GM18519 (cell line): Measurements from ENCODE around the gene FBXO48.
A peak's percentile ranks its signal among the peaks of the same experiment; 100 is the strongest.
"Not testable (repeated sequence)": the region's sequence is repeated elsewhere in the genome, so short reads cannot be mapped to it uniquely, and the experiment has no call there.

Experiments
- ATAC-seq: cut with Tn5 transposase; IDR thresholded peaks from one replicate; pipeline ENCODE4 v1.9.1; 2021; ENCODE audit warnings: mild to moderate bottlenecking, moderate library complexity; ENCODE audit not compliant: unreplicated experiment, low FRiP score

Gene FBXO48

GRCh38 chr2:68472796-68473414, 5.8 kb upstream of the FBXO48 start:
- ATAC-seq, result no peak

GRCh38 chr2:68471385-68471784, 4.3 kb upstream of the FBXO48 start:
- no peak for ATAC-seq

GRCh38 chr2:68469935-68470334, 2.8 kb upstream of the FBXO48 start:
- no peak for ATAC-seq

GRCh38 chr2:68468801-68469200, 1.7 kb upstream of the FBXO48 start:
- no peak for ATAC-seq

- peak; percentile 15 for ATAC-seq
Measured at GRCh38 chr2:68466778-68467076, 367 bp downstream of the FBXO48 start.

DNA sequence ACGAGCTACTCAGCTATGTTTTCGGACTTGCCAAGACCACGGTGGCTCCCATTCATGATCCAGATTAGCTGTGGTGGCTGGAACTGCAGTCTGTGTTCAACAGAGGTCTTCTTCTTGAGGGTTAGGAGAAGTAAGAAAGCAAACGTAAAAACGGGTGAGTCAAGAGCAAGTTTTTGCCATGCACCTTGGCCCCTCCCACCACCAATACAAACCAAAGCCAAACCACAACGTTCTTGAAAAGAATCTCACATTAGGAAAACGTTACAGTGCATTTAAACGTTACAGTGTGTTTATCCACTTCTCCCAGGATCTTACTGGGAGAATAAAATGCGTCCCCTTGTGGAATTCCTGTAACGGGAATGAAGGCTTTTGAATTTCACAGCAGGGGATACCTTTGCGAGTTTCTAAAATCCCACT, 725 bp downstream of the FBXO48 start:
- ATAC-seq, result no peak

GRCh38 chr2:68465081-68465916, 1.8 kb downstream of the FBXO48 start:
- no peak for ATAC-seq

DNA sequence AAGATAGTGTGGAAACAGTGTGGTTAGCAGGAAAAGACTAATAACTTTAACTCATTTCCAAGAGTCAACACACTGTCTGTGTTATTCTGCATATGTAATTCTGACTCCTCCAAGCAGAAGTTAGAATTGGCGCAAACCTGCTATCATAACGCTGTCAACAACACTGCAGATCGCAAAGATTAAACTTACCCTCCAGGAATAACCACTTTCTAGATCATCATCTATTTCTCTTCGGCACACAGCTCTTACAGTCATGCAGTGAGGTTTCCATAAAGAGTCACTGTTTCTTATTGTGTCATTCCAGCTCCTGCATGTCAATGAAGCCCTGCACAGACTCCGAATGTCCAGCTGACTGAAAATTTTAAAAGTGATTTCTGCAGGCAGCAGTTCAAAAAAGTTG, 2.4 kb downstream of the FBXO48 start:
- no peak for ATAC-seq

DNA sequence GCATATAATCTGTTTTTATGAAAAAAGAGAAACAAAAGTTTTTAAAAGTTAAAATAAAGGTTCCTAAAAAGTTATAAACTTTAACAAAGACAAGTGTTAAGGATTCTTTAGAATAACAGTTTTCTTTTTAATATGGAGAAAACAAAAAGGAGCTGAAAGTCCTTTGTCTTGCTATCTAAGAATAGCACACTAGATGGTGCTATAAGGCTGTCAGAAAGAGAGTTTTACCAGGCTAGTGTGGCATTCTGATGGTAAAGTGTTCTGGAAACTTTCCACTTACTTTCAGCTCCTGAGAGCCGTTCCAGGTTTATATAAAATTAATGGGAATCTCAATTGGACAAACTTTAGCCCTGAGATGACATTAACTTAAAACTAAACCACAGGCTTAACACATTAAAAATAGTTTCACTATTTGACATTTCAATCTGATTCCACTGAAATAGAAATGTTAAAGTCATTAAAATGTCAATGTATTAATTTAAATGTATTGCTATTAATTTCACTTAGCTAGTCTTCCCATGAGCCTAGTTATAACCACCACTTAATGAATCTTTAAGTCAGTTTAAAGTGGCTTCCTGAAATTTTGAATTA, 3.7 kb downstream of the FBXO48 start:
- no peak for ATAC-seq

- ATAC-seq, result no peak
Measured at GRCh38 chr2:68458981-68459380, 8.1 kb downstream of the FBXO48 start.

DNA sequence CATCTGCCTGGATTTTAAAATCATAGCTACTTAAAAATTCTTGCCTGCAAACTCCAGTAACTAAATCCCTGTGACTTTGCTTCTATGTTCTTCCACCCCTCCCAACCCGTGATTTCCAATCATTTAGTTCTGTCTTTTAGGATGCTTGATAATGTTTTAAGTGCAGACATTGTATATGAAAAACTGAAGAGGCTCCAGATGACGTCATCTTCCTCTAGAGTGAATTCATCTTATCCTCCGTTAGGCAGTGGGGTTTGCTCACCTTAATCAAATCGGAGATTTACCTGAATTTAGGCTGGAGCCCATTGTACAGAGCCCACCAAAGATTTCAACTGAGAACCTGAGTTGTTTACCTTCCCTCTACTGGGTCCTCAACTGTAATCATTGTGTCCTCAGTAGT, 10.9 kb downstream of the FBXO48 start:
- no peak for ATAC-seq

- no peak for ATAC-seq
Measured at GRCh38 chr2:68454719-68455118, 12.4 kb downstream of the FBXO48 start.

- ATAC-seq, result no peak
Measured at GRCh38 chr2:68453761-68454360, 13.2 kb downstream of the FBXO48 start.

GRCh38 chr2:68452158-68452900, 14.8 kb downstream of the FBXO48 start:
- ATAC-seq, result no peak

DNA sequence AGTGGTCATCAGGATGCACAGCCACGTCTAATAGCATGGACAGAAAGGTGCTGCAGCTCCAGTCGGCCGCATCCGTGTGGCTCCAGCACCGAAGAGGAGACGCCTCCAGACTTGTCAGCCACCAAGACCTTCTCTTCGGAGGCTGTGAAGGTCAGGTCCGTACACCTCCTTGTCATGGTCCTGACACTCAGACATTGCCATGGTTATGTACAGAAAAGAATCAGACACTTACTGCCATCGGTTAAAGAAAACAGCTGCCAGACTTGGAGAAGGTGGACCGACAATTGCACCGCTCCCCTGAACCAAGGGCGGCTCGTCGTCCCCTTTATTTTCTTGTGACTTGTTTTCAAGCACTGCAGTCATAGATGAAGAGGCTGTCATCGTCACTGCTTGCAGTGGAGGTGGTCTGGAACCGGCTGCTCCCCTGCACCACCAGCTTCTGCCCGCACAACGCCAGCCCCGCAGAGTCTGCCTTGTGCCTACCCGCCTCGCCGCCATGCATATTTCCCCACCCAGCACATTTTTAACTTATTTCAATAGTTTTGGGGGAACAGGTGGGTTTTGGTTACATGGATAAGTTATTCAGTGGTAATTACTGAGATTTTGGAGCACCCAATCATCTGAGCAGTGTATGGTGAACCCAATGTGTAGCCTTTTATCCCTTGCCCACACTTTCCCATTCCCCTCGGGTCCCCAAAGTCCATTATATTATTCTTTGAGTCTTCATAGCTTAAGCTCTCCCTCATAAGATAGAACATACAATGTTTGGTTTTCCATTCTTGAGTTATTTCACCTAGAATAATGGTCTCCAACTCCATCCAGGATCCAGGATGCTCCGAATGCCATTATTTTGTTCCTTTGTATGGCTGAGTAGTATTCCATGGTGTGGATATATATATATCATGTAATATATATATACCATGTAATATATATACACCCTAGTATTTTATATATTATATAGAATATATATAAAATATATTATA, 18.1 kb downstream of the FBXO48 start:
- no peak for ATAC-seq

- no peak for ATAC-seq
Measured at GRCh38 chr2:68447118-68447517, 20.0 kb downstream of the FBXO48 start.

DNA sequence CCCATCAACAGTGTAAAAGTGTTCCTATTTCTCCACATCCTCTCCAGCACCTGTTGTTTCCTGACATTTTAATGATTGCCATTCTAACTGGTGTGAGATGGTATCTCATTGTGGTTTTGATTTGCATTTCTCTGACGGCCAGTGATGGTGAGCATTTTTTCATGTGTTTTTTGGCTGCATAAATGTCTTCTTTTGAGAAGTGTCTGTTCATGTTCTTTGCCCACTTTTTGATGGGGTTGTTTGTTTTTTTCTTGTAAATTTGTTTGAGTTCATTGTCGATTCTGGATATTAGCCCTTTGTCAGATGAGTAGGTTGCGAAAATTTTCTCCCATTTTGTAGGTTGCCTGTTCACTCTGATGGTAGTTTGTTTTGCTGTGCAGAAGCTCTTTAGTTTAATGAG, 20.7 kb downstream of the FBXO48 start:
- ATAC-seq, result not testable (repeated sequence)

DNA sequence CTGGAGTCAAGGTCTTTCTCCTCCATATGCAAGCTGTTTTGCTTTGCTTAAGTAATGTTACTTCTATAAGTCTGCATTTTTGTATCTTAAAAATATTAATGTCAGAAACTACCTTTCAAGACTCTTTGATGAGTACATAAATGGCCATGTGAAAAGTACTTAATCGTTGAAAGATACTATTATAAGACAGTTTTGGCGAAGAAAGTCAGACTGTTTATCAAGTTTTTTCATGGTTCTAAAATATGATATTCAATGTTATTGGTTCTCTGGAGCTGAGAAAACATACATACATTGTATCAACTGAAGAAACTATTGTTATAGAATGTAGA, 25.1 kb downstream of the FBXO48 start:
- ATAC-seq, result no peak

DNA sequence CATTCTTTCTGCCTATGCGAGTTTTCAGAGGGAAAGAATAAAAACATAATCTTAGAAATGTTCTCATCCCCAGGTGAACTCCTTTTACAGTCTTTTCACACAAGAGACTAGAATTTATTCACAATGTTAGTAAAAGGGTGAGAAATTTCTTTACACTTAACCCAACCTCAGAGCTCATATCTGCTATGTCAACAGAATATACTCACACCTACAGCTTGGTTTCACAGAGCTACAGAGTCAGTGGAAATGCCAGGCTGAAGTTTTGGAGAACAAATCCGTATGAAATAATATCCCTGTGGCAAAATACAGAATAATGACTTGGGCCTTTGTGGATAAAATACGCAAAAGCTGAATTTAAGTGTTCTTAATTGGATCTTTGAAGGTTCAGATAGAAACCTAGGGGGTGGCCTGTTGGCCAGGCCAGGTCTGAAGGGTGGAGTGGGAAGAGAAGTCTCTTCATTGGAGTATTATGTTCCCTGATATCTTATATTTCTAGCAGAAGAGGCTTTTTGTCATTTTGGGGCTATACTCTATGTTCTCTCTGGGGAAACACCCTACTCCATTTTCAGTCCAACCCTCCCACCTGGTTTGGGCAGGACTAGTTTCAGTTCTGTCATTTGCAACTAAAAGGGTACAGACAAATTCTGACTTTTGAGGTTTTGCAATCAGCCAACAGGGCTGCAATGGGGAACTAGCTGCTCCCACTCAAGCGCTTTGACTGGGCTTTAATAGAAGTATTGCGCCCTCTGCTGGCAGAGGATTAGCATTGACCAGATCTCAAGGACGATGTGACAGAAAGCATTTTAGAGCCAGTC, 25.7 kb downstream of the FBXO48 start:
- peak; percentile 97 for ATAC-seq
